Loucy (cell line): ENCODE results near the gene NECTIN1.
A peak's percentile ranks its signal among the peaks of the same experiment; 100 is the strongest.

Experiments used
- H2AFZ ChIP-seq: fragments of 200-600 bp; sonication (generic); 2 replicates; pipeline ENCODE4 v1.6.0; 2016; ENCODE audit warnings: antibody characterized with exemption, mild to moderate bottlenecking, low read length, moderate library complexity
- H3F3A ChIP-seq: fragments of 200-600 bp; 2 replicates; pipeline ENCODE4 v1.6.0; 2016; ENCODE audit warnings: antibody characterized with exemption, low read depth, mild to moderate bottlenecking
- H3K27me3 ChIP-seq: fragments of 200-600 bp; sonication (generic); 2 replicates; pipeline ENCODE4 v1.6.1; 2014; ENCODE audit warnings: low read length, mild to moderate bottlenecking; ENCODE audit not compliant: insufficient read depth, poor library complexity, severe bottlenecking
- H3K36me3 ChIP-seq: fragments of 200-600 bp; sonication (generic); 2 replicates; pipeline ENCODE4 v1.6.1; 2016; ENCODE audit warnings: low read length; ENCODE audit not compliant: insufficient read depth
- H3K4me1 ChIP-seq: fragments of 200-600 bp; sonication (generic); 2 replicates; pipeline ENCODE4 v1.5.1; 2014; ENCODE audit warnings: low read length, mild to moderate bottlenecking; ENCODE audit not compliant: insufficient read depth, poor library complexity, severe bottlenecking
- H3K4me2 ChIP-seq: fragments of 200-600 bp; sonication (generic); 2 replicates; pipeline ENCODE4 v1.6.0; 2014; ENCODE audit warnings: antibody characterized with exemption, low read length, low read depth, mild to moderate bottlenecking; ENCODE audit not compliant: poor library complexity, severe bottlenecking
- H3K4me3 ChIP-seq: fragments of 200-600 bp; sonication (generic); 2 replicates; pipeline ENCODE4 v1.5.1; 2014; ENCODE audit warnings: low read length, mild to moderate bottlenecking, mixed read lengths; ENCODE audit not compliant: poor library complexity, severe bottlenecking
- H3K79me2 ChIP-seq: fragments of 200-600 bp; sonication (generic); 2 replicates; pipeline ENCODE4 v1.6.1; 2014; ENCODE audit warnings: low read length; ENCODE audit not compliant: insufficient read depth
- H3K9ac ChIP-seq: fragments of 200-600 bp; sonication (generic); 2 replicates; pipeline ENCODE4 v1.6.0; 2014; ENCODE audit warnings: mild to moderate bottlenecking, low read depth, low read length, moderate library complexity; ENCODE audit not compliant: poor library complexity, severe bottlenecking
- H3K9me2 ChIP-seq: fragments of 200-600 bp; sonication (generic); replicated peaks from 2 replicates; pipeline ENCODE4 v1.6.1; 2016; ENCODE audit warnings: low read depth, low read length, mixed read lengths
- H3K9me3 ChIP-seq: fragments of 200-600 bp; sonication (generic); 2 replicates; pipeline ENCODE4 v1.6.1; 2014; ENCODE audit warnings: mild to moderate bottlenecking, antibody characterized with exemption, low read length, low read depth; ENCODE audit not compliant: insufficient read depth
- H4K20me1 ChIP-seq: fragments of 200-600 bp; sonication (generic); 2 replicates; pipeline ENCODE4 v1.6.0; 2014; ENCODE audit warnings: antibody characterized with exemption, low read length, mild to moderate bottlenecking; ENCODE audit not compliant: insufficient read depth, poor library complexity, severe bottlenecking
- EZH2phosphoT487 ChIP-seq: fragments of 200-600 bp; IDR thresholded peaks from 2 replicates; pipeline ENCODE4 v1.6.1; 2018; ENCODE audit warnings: antibody characterized with exemption, mild to moderate bottlenecking, moderate library complexity, borderline replicate concordance
- TF ChIP-seq, protein P1 (sequence below): fragments of 200-600 bp; sonication (generic); conservative IDR thresholded peaks from 2 replicates; pipeline ENCODE4 v1.5.1; 2014; ENCODE audit warnings: mild to moderate bottlenecking, antibody characterized with exemption, low read length

The NECTIN1 gene

DNA sequence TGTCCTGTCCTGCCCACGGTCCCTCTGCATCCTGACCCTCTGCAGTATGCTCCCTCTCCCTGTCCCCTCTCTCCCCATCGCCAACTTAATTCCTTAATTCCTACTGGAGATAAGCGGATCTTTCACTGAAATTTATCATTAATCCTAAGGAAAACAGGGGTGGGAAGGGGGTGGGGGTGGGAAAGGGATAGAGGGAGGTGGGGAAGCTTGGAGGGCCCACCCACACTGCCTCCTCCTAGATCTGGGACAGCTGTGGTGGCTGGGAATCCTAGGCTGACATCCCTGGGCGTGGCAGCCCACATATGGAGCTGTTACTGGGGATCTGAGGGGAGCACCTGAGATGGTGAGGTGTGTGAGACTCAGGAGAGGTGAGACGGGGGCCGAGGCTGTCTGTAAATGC, 14.4 kb downstream of the NECTIN1 start:
- H3K9me2 ChIP-seq: no peaks in the 10 kb centered on the region
- peaks cover 72% of the 10 kb centered on the region for H4K20me1 ChIP-seq
- no peaks in the 10 kb centered on the region for H3F3A ChIP-seq
- no peak overlapping the region for H3K9ac ChIP-seq
- H3K4me2 ChIP-seq: peak overlapping the region; percentile 53
- no peak overlapping the region for H2AFZ ChIP-seq
- peaks cover 20% of the 10 kb centered on the region; the same call in 1 of the 2 replicates for H3K36me3 ChIP-seq
- TF ChIP-seq, protein P1, sequence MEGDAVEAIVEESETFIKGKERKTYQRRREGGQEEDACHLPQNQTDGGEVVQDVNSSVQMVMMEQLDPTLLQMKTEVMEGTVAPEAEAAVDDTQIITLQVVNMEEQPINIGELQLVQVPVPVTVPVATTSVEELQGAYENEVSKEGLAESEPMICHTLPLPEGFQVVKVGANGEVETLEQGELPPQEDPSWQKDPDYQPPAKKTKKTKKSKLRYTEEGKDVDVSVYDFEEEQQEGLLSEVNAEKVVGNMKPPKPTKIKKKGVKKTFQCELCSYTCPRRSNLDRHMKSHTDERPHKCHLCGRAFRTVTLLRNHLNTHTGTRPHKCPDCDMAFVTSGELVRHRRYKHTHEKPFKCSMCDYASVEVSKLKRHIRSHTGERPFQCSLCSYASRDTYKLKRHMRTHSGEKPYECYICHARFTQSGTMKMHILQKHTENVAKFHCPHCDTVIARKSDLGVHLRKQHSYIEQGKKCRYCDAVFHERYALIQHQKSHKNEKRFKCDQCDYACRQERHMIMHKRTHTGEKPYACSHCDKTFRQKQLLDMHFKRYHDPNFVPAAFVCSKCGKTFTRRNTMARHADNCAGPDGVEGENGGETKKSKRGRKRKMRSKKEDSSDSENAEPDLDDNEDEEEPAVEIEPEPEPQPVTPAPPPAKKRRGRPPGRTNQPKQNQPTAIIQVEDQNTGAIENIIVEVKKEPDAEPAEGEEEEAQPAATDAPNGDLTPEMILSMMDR: no peak
- no peak overlapping the region for H3K4me3 ChIP-seq
- no peaks in the 10 kb centered on the region for H3K27me3 ChIP-seq
- peaks cover 39% of the 10 kb centered on the region for H3K4me1 ChIP-seq
- H3K9me3 ChIP-seq: no peaks in the 10 kb centered on the region
- H3K79me2 ChIP-seq: peaks cover 97% of the 10 kb centered on the region

DNA sequence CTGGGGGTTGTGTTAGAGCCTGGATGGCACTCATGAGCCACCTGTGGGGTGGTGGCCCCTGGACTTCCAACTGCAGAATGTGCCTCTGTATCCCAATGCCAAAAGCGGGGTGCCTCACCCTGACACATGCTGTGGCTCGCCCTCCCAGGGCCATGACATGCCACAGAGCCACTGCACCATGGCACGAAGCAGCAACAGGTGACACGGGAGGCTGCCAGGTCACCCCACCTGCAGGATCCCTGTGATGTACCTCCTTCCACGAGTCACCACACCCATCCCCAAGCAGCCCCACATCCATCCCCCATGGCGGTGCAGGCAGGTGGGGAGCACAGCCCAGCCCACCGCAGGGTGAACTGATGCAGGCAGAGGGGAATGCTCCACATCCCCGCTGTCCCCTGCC, 14.8 kb downstream of the NECTIN1 start:
- Histone ChIP-seq H3K27me3 (no peaks in the 10 kb centered on the region), H3K9me3 (no peaks in the 10 kb centered on the region), H4K20me1 (peaks cover 74% of the 10 kb centered on the region), H3K4me2 (peak overlapping the region; percentile 53), H3K79me2 (peaks cover 97% of the 10 kb centered on the region), H3K9ac (peak overlapping the region; percentile 34), H3F3A (no peaks in the 10 kb centered on the region), H3K36me3 (peaks cover 18% of the 10 kb centered on the region; the same call in 1 of the 2 replicates), H2AFZ (no peak overlapping the region), H3K4me1 (peaks cover 38% of the 10 kb centered on the region), H3K9me2 (no peaks in the 10 kb centered on the region), H3K4me3 (no peak overlapping the region)
- TF ChIP-seq EZH2phosphoT487: no peak
- TF ChIP-seq, protein P1: no peak

DNA sequence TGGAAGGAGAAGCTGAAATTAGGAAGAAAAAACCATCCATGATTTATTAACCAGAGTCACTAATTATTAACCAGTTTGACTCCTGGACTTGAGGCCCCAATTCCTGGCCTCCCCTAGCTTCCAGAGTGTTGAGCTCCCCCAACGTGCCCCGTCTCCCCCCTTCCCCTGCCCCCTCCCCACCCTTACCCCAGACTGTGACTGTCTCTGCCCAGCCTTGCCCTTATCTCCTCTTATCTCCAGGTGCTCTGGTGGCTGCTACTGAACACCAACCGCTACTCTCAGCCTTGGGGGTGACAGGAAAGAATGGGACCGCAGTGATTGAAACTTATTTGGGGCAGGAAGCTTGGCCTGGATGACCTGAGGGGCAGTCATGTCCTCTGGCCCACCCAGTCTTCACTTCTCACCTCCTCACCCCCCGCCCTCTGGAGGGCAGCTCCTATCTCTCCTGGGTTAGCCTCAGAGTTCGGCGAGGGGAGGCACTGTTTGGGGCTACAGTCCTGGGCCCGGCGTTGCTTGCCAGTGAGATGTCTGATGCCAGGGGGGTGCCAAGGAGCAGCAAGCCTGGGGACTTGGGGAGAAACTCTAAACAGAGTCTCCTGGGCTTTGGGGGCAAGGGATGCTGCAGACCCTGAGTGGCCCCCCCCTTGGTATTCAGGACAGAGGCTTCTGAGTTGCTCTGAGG, 15.5 kb downstream of the NECTIN1 start:
- H3K4me2 ChIP-seq: peak overlapping the region; percentile 53
- peaks cover 97% of the 10 kb centered on the region for H3K79me2 ChIP-seq

More for the DNA sequence above, 15.5 kb downstream of the NECTIN1 start:
- Histone ChIP-seq H3K4me1 (peaks cover 40% of the 10 kb centered on the region), H3K9ac (peak overlapping the region; percentile 34), H2AFZ (no peak overlapping the region), H3K9me3 (no peaks in the 10 kb centered on the region), H3K36me3 (peaks cover 18% of the 10 kb centered on the region; the same call in 1 of the 2 replicates), H3F3A (no peaks in the 10 kb centered on the region), H4K20me1 (peaks cover 76% of the 10 kb centered on the region), H3K4me3 (no peak overlapping the region), H3K9me2 (no peaks in the 10 kb centered on the region), H3K27me3 (no peaks in the 10 kb centered on the region)
- TF ChIP-seq, protein P1: no peak
- TF ChIP-seq EZH2phosphoT487: no peak
